HepG2 (cell line): ENCODE data around the gene NRP1. TPM values are rescaled to one million over a fixed set of nuclear protein-coding genes. Genes with fewer than 3 reads are reported as not detected.

ENCODE experiments used
- ATAC-seq: fragments of 200-7000 bp; cut with Tn5 transposase; 3 replicates; pipeline ENCODE4 v1.9.1; 2020; ENCODE audit warnings: mild to moderate bottlenecking, moderate library complexity
- BruUV-seq: library from RNA; stranded (reverse); fragments of 400-500 nt; replicated peaks from 2 replicates; lab custom pipeline; 2021; lab: Mats Ljungman, UMichigan
- CTCF ChIA-PET: fragments of 300-600 bp; formaldehyde crosslinking; extraction: SDS; loops from one replicate; lab custom pipeline; 2021; ENCODE audit warnings: low total read pairs, inconsistent platforms, low intra/inter-chr PET ratio; lab: Yijun Ruan, JAX
- POLR2A ChIA-PET: fragments of 350-600 bp; sonication (Branson Sonifier 250); formaldehyde crosslinking; loops from one replicate; lab custom pipeline; 2020; ENCODE audit warnings: antibody characterized with exemption, inconsistent platforms; lab: Yijun Ruan, JAX
- DNase-seq: peaks from one replicate; pipeline ENCODE4 v3.0.0-alpha.2; 2015; ENCODE audit warnings: low spot score
- FAIRE-seq: peaks from 3 replicates; lab custom pipeline; 2011; peaks lifted over from hg19 to GRCh38; lab: Jason Lieb, UNC
- H2AFZ ChIP-seq: one replicate; pipeline ENCODE4 v1.6.1; 2011; ENCODE audit warnings: low read length, inconsistent platforms
- H3K27ac ChIP-seq: fragments of 300-600 bp; 3 replicates; pipeline ENCODE4 v1.8.0; 2011; ENCODE audit warnings: mixed run types, mild to moderate bottlenecking, mixed read lengths, low read length, inconsistent platforms; ENCODE audit not compliant: insufficient read depth; ENCODE audit errors: extremely low read length
- H3K27me3 ChIP-seq, 2 experiments: fragments of 200-600 bp in 1 of 2; 2 replicates in 1 of 2; 3 replicates in 1 of 2; pipeline versions ENCODE4 v1.6.0 to v1.8.0; 2011; ENCODE audit warnings: low read length in 2 of 2, mild to moderate bottlenecking in 2 of 2, moderate library complexity in 2 of 2, inconsistent platforms in 1 of 2; ENCODE audit not compliant: insufficient read depth in 2 of 2, control insufficient read depth in 1 of 2
- H3K36me3 ChIP-seq, 2 experiments: fragments of 200-600 bp in 1 of 2; replicated peaks in 1 of 2; 2 replicates in 1 of 2; 3 replicates in 1 of 2; pipeline versions ENCODE4 v1.5.1 to v1.8.0; 2011; ENCODE audit warnings: low read length in 2 of 2, inconsistent platforms in 1 of 2; ENCODE audit not compliant: insufficient read depth in 2 of 2, control insufficient read depth in 1 of 2
- H3K4me1 ChIP-seq: 2 replicates; pipeline ENCODE4 v1.5.1; 2012; ENCODE audit warnings: low read length, inconsistent platforms; ENCODE audit not compliant: insufficient read depth
- H3K4me2 ChIP-seq: 2 replicates; pipeline ENCODE4 v1.6.0; 2011; ENCODE audit warnings: low read depth, low read length, inconsistent platforms
- H3K4me3 ChIP-seq, 3 experiments: fragments of 200-600 bp in 1 of 3; sonication (generic), shearing (Covaris generic) in 1 of 3; replicated peaks in 1 of 3; 2 replicates each; pipeline ENCODE4 v1.5.1; 2011 to 2016; ENCODE audit warnings: low read length in 3 of 3, inconsistent platforms in 2 of 3, low read depth in 2 of 3, mild to moderate bottlenecking in 2 of 3, control low read depth in 1 of 3, mixed read lengths in 1 of 3; ENCODE audit not compliant: insufficient read depth in 1 of 3
- H3K79me2 ChIP-seq: one replicate; pipeline ENCODE4 v1.6.1; 2011; ENCODE audit warnings: low read length, inconsistent platforms; ENCODE audit not compliant: insufficient read depth
- H3K9ac ChIP-seq: 2 replicates; pipeline ENCODE4 v1.6.0; 2011; ENCODE audit warnings: mild to moderate bottlenecking, low read depth, low read length, inconsistent platforms; ENCODE audit not compliant: insufficient read depth
- H3K9me3 ChIP-seq: 2 replicates; pipeline ENCODE4 v1.5.1; 2012; ENCODE audit warnings: mild to moderate bottlenecking, low read length
- H4K20me1 ChIP-seq: 2 replicates; pipeline ENCODE4 v1.6.0; 2011; ENCODE audit warnings: inconsistent platforms, mild to moderate bottlenecking, low read length, moderate library complexity; ENCODE audit not compliant: insufficient read depth
- ARNT2 ChIP-seq: sonication (generic); formaldehyde crosslinking; IDR thresholded peaks from 2 replicates; pipeline ENCODE4 v1.8.0; 2022; ENCODE audit warnings: mild to moderate bottlenecking, low read depth, missing genetic modification reagents, moderate library complexity
- CEBPB ChIP-seq: IDR thresholded peaks from 2 replicates; pipeline ENCODE4 v1.6.1; 2011; ENCODE audit warnings: low read depth, low read length, improper control_type of control experiment, borderline replicate concordance
- HOXD1 ChIP-seq: sonication (generic); formaldehyde crosslinking; IDR thresholded peaks from 2 replicates; pipeline ENCODE4 v1.5.0; 2020; ENCODE audit warnings: missing genetic modification reagents
- MATR3 ChIP-seq: sonication (generic); formaldehyde crosslinking; IDR thresholded peaks from 2 replicates; pipeline ENCODE4 v1.4.0; 2020; ENCODE audit warnings: missing genetic modification reagents
- NCOA1 ChIP-seq: sonication (generic); formaldehyde crosslinking; IDR thresholded peaks from 2 replicates; pipeline ENCODE4 v1.9.0; 2021; ENCODE audit warnings: missing genetic modification reagents
- RNF2 ChIP-seq: fragments of 450-650 bp; conservative IDR thresholded peaks from 2 replicates; pipeline ENCODE4 v1.6.1; 2016; ENCODE audit warnings: low read depth
- SKI ChIP-seq: fragments of 450-650 bp; IDR thresholded peaks from one replicate; pipeline ENCODE4 v1.6.1; 2018; ENCODE audit warnings: mild to moderate bottlenecking; ENCODE audit not compliant: partially characterized antibody
- ZFAT ChIP-seq: sonication (generic); formaldehyde crosslinking; conservative IDR thresholded peaks from 2 replicates; pipeline ENCODE4 v1.8.1; 2023; ENCODE audit warnings: missing genetic modification reagents, inconsistent platforms
- ZHX1 ChIP-seq: sonication (generic); formaldehyde crosslinking; IDR thresholded peaks from 2 replicates; pipeline ENCODE4 v1.8.1; 2022; ENCODE audit warnings: low read depth, mild to moderate bottlenecking, missing genetic modification reagents
- ZNF3 ChIP-seq: IDR thresholded peaks from 2 replicates; pipeline ENCODE4 v1.7.0; 2017; ENCODE audit warnings: inconsistent platforms
- ZNF317 ChIP-seq: sonication (generic); formaldehyde crosslinking; IDR thresholded peaks from 2 replicates; pipeline ENCODE4 v1.5.0; 2020; ENCODE audit warnings: mild to moderate bottlenecking, missing genetic modification reagents
- WGBS: methylation state at CpG from one replicate; pipeline ENCODE4 v1.1.6; 2017; ENCODE audit warnings: low lambda C conversion rate; 5-methylcytosine and 5-hydroxymethylcytosine counted together
- in situ Hi-C: cut with HindIII; loops from 2 replicates; pipeline ENCODE4 v1.10.0; 2017; ENCODE audit warnings: low pct_unique_long_range_greater_than_20kb; ENCODE audit not compliant: extremely low pct_ligation_motif_present
- intact Hi-C: fragments of 100-400 bp; cut with micrococcal nuclease; formaldehyde crosslinking; loops from one replicate; pipeline ENCODE4 v1.10.0; 2022; ENCODE audit not compliant: unreplicated experiment
- polyA plus RNA-seq, 8 experiments: library from polyadenylated mRNA; depleted of rRNA in 3 of 8; stranded (reverse) in 7 of 8; unstranded in 1 of 8; fragments of >200 nt; fragmentation: Illumina TruSeq in 4 of 8; extraction: Trizol in 4 of 8; gene quantifications; 2 replicates each; pipeline versions ENCODE4 v1.2.1 to v1.2.3, GENCODE V29; 2011 to 2016; ENCODE audit warnings: low read depth in 4 of 8, missing spikeins in 1 of 8, mixed read lengths in 1 of 8; ENCODE audit not compliant: insufficient read depth in 1 of 8
- total RNA-seq, 5 experiments: library from RNA; depleted of rRNA; stranded (reverse); fragments of >200 nt; fragmentation: Illumina TruSeq; extraction: Trizol; gene quantifications; 2 replicates each; pipeline ENCODE4 v1.2.3, GENCODE V29; 2016; ENCODE audit warnings: low read depth in 1 of 5
- TF ChIP-seq, protein P1 (sequence below): sonication (generic); formaldehyde crosslinking; IDR thresholded peaks from 2 replicates; pipeline ENCODE4 v1.4.0; 2020; ENCODE audit warnings: missing genetic modification reagents
- TF ChIP-seq, protein P2 (sequence below): sonication (generic); formaldehyde crosslinking; conservative IDR thresholded peaks from 2 replicates; pipeline ENCODE4 v1.8.1; 2023; ENCODE audit warnings: missing genetic modification reagents

The NRP1 gene
- total and polyA plus RNA-seq, 2 of the 13 experiments (the other 11 are each of a cell fraction or from before 2014, with no cell fraction given): 5.3 to 5.8 TPM

GRCh38 chr10:33146189-33147012, 188.1 kb downstream of the NRP1 start:
- H3K27me3 ChIP-seq: no peaks in the 10 kb centered on the region
- H3K9ac ChIP-seq: 0 out of 2 replicates have a peak overlapping the region, but pooled peaks have one; percentile 47
- H3K36me3 ChIP-seq: no peaks in the 10 kb centered on the region
- H3K4me1 ChIP-seq: peaks cover 41% of the 10 kb centered on the region
- H3K4me3 ChIP-seq: 0 out of 6 replicates have a peak overlapping the region, but pooled peaks of 1 of the 3 experiments have one; percentile 38
- intact Hi-C loops: no loop called here
- ChIA-PET CTCF (no interaction called here), POLR2A (interaction anchor here (1.1 to 1.6 kb wide), 3 partner anchors 9 to 50 kb away, joined by 4 to 8 read pairs (median 4); no protein-coding TSS in a partner anchor)
- H4K20me1 ChIP-seq: no peaks in the 10 kb centered on the region
- DNase-seq: no peak
- WGBS: 85% methylated on average over 9 of the region's 10 CpGs
- no peak for FAIRE-seq
- in situ Hi-C loops: no loop called here
- H3K9me3 ChIP-seq: 0 out of 2 replicates have a peak, but pooled peaks cover 4% of the 10 kb centered on the region
- H3K79me2 ChIP-seq: no peaks in the 10 kb centered on the region
- peak; percentile 75 for ATAC-seq
- peak overlapping the region; percentile 28 for H2AFZ ChIP-seq
- peak overlapping the region; percentile 83 for H3K4me2 ChIP-seq
- no peak overlapping the region for H3K27ac ChIP-seq
- no TSS peak for BruUV-seq
- no peak for TF ChIP-seq CEBPB
- TF ChIP-seq HOXD1 (CRISPR knock-in tag): no peak
- TF ChIP-seq RNF2: no peak
- 0 out of 2 replicates have a peak, but pooled peaks have one; percentile 34 for TF ChIP-seq ZHX1 (CRISPR knock-in tag)
- TF ChIP-seq ARNT2 (CRISPR knock-in tag): peak; percentile 39; the same call in 1 of the 2 replicates
- no peak for TF ChIP-seq MATR3 (CRISPR knock-in tag)
- TF ChIP-seq, protein P1, sequence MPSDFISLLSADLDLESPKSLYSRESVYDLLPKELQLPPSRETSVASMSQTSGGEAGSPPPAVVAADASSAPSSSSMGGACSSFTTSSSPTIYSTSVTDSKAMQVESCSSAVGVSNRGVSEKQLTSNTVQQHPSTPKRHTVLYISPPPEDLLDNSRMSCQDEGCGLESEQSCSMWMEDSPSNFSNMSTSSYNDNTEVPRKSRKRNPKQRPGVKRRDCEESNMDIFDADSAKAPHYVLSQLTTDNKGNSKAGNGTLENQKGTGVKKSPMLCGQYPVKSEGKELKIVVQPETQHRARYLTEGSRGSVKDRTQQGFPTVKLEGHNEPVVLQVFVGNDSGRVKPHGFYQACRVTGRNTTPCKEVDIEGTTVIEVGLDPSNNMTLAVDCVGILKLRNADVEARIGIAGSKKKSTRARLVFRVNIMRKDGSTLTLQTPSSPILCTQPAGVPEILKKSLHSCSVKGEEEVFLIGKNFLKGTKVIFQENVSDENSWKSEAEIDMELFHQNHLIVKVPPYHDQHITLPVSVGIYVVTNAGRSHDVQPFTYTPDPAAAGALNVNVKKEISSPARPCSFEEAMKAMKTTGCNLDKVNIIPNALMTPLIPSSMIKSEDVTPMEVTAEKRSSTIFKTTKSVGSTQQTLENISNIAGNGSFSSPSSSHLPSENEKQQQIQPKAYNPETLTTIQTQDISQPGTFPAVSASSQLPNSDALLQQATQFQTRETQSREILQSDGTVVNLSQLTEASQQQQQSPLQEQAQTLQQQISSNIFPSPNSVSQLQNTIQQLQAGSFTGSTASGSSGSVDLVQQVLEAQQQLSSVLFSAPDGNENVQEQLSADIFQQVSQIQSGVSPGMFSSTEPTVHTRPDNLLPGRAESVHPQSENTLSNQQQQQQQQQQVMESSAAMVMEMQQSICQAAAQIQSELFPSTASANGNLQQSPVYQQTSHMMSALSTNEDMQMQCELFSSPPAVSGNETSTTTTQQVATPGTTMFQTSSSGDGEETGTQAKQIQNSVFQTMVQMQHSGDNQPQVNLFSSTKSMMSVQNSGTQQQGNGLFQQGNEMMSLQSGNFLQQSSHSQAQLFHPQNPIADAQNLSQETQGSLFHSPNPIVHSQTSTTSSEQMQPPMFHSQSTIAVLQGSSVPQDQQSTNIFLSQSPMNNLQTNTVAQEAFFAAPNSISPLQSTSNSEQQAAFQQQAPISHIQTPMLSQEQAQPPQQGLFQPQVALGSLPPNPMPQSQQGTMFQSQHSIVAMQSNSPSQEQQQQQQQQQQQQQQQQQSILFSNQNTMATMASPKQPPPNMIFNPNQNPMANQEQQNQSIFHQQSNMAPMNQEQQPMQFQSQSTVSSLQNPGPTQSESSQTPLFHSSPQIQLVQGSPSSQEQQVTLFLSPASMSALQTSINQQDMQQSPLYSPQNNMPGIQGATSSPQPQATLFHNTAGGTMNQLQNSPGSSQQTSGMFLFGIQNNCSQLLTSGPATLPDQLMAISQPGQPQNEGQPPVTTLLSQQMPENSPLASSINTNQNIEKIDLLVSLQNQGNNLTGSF (CRISPR knock-in tag): no peak
- TF ChIP-seq NCOA1 (CRISPR knock-in tag): no peak
- TF ChIP-seq SKI: no peak
- no peak for TF ChIP-seq ZNF3 (CRISPR knock-in tag)
- no peak for TF ChIP-seq ZFAT (CRISPR knock-in tag)
- TF ChIP-seq, protein P2, sequence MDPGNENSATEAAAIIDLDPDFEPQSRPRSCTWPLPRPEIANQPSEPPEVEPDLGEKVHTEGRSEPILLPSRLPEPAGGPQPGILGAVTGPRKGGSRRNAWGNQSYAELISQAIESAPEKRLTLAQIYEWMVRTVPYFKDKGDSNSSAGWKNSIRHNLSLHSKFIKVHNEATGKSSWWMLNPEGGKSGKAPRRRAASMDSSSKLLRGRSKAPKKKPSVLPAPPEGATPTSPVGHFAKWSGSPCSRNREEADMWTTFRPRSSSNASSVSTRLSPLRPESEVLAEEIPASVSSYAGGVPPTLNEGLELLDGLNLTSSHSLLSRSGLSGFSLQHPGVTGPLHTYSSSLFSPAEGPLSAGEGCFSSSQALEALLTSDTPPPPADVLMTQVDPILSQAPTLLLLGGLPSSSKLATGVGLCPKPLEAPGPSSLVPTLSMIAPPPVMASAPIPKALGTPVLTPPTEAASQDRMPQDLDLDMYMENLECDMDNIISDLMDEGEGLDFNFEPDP (CRISPR knock-in tag): no peak
- 0 out of 2 replicates have a peak, but pooled peaks have one; percentile 32 for TF ChIP-seq ZNF317 (CRISPR knock-in tag)
